ENCODE measurements around the gene ZMYM2.

DNA sequence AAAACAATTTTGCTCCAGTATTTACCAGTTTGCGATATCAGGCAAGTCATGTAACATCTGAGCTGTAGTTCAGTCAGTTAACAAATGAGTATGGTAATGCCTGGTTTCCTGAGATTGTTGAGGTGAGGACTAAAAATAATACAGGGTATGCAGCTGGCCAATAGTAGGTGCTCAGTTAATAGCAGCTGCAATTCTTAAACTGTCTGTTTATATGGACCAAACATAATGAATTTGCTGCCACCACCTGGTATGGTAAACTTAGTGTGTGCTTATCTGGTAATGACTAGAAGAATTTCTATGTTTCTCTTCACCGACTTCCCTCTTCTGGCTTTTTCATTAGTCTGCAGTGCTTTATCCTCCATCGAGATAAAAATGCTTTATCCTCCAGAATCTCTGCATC, 9.1 kb downstream of the ZMYM2 start:
- TF ChIP-seq REST (IDR thresholded peaks at IDR 0.05; ENCODE audit: low read depth, low read length) (no peak), NFIC (IDR thresholded peaks at IDR 0.05; ENCODE audit: low read depth, low read length) (no peak), DPF2 (IDR thresholded peaks at IDR 0.05) (no peak), POLR2A (IDR thresholded peaks at IDR 0.05; ENCODE audit: low read depth, low read length) (no peak), STAT3 (IDR thresholded peaks at IDR 0.05; ENCODE audit: low read depth, low read length) (no peak), CTCF (IDR thresholded peaks at IDR 0.05 in 2 of 3, conservative IDR thresholded peaks at IDR 0.05 in 1 of 3; ENCODE audit: control insufficient read depth in 2 of 3, extremely low read depth in 1 of 3, insufficient read depth in 1 of 3, low read depth in 3 of 3, low read length in 3 of 3) (no peak), GABPA (IDR thresholded peaks at IDR 0.05; ENCODE audit: low read depth) (no peak)
